Measurements from ENCODE around the gene UQCC2. TPM values are rescaled to one million over a fixed set of nuclear protein-coding genes. Genes with fewer than 3 reads are reported as not detected.

The UQCC2 gene
- total RNA-seq, 1 donor from 2014 or later: 79.6 TPM

DNA sequence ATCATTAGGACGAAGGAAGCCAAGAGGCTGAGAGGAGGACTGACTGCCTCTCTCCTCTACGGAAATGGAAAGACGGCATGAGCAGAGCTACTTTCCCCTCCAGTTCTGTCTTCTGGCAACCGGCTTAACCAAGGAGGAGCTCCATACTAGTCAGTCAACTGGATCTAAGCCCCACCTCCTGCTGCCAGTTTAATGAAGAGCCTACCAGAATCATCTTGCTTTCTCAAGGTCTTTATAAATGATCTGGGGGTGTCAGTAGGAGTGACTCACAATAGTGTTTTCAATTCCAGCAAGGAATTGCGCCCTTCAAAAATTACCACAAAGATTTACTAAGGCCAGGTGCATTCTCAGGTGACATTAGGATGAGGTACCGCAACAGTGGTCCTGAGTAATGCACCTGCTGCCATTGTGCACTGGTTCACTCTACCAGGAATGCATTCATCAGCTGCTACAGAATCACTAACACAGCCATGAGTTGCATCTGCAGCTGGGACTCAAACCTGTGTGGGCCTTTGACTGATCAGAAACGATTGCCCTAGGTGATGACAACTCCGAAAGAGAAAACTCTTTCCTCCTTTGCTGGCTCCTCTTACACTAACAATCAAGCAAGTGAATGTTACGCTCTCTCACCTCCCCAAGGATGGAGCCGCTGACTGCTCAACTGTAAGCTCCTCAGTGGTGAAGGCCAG lies 2.8 kb downstream of the UQCC2 start:
- intact Hi-C loops (cut with micrococcal nuclease): no loop called here

DNA sequence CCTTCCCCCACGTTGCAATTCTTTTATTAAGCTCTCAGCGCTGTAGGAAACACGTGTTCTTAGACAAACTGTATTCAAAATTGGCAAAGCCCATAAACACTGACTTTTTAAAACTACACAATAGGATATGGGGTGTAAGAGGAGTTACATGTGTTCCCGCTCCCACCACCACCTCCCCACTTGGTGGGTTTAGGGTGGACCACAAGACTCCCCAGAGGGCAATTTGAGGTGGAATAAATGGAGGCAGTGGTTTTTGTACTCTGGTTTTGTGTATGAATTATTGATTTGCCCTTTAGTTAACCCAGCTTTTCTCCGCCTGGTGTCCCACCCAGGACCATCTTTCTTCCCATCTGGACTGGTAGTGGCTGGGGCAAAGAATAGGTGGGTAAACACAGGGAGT lies 3.7 kb downstream of the UQCC2 start:
- intact Hi-C loops (cut with micrococcal nuclease): no loop called here

DNA sequence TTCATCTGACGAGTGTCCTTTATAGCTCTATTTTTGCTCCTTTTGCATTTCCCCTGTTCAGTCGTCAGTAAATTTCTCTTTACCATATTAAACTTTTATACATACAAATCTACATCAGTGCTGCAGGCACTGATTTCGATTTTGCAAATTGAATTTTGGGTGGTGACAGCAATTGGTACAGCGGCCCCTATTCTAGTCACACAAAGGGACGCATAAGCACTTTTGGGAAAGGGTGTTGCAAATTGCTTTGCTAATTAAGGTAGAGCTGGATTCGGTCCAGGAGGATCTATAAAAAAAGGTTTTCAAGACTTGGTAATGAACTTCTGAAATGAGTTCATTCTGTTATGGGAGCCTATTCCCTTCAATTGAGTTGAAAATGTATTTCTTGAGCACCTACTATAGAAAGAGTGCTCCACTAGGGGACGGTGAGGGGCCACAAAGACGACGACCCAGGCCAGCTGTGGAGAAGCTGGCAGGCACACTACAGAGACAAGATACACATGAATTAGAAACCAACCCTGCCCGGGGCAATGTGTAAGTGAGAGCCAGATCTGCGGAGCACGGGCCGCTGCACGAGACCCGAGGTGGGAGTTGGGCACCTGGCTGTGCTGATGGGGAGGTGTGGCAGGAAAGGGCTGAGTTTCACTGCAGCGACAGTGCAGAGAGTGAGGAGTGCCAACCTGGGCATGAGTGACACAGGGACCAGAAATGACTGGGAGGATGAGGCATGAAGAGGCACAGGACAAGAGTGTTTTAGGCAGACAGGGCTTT lies 5.4 kb downstream of the UQCC2 start:
- intact Hi-C loops (cut with micrococcal nuclease): no loop called here

DNA sequence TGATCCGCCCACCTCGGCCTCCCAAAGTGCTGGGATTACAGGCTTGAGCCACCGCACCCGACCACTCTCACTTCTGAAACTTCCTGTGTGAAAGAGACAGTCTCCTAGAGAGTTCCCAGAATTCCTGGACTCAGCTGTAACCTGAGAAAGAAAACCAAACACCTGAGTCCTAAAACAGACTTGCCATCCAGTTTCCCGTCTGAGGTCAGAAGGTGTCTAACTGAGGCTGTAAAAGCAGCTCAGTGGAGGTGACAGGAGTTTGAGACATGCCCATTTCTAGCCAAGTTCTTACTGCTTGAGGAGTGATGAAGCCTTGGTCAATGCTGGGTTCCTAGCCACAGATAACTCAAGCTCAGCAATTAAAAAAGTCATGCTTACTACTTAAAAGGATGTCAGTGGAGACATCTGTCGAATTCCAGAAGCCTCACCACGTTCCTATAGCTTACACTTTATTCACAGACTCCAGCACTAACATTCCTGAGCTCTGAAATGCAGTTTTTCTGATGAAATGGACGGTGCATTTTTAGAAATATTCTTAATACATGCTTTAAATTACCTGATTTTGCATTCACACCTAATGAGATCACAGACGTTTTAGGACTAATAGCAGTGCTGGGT lies 6.1 kb downstream of the UQCC2 start:
- intact Hi-C loops (cut with micrococcal nuclease): no loop called here

DNA sequence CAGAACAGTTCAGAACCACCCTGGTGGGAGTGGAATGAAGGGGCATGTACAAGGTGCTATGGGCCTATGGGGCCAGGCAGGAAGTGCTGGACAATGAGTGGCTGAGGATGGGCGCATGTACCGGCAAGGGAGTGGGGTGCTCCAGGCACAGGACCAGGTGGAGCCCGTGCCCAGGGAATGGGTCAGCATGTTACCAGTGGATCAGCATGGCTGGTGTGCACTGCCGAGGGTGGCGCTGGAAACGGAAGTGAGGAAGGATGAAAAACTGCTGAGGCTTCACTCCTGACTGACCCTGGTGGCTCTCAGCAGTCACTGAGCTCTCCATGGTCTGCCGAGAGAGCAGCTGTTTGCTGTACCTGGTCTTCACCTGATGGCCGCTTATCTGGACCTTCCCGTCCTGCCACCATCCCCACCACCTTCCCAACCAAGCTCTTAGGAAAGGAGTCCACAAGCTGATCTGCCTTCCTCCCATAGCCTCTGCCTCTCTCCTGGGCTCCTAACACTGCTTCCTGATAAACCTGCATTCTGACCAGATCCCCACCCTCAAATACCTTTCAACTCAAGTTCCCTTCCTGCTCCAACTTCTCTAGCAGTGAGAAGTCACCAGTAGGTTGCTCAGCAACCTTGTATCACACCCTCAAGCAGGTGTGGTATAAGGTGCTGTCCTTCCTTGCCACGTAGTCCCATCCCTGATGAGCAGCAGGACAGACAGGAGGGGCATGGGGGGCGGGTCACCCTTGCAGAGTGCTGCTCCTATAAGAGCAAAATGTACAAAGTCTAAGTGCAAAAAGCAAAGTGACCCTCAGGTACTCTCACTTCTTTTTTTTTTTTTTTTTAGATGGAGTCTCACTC lies 7.1 kb downstream of the UQCC2 start:
- intact Hi-C loops (cut with micrococcal nuclease): loop anchor here (5.0 kb wide), 1 partner anchor 292 kb away; the partner anchor contains the start of gene PHF1

DNA sequence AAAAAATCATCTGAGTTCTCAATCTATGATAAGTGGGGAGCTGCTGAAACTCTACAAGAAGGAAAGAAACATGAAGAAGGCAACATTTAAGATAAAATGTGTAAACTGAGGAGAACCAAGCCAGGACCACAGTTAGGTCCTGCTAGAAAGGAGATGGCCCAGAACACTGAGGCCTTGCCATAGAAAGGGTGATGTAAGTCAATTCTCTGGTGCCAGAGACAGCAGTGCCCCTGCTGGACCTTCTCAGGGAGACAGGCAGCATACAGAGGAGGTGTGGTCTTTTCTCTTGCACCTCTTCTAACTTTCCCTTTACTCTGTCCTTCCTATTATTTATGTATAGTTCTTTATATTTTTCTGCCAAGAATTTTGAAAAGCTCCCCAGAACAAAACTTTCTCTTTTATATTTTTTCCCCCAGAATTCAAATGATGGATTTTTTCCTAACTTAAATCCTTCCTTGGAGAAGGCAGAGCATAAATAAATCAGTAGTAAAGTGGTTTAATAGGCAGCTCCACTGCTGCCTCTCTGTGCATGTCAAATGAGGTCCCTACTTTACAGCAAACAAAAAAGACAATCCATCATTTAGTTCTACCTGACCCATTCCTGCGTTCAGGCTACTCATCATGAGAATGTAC lies 9.0 kb downstream of the UQCC2 start:
- intact Hi-C loops (cut with micrococcal nuclease): loop anchor here (5.0 kb wide), 1 partner anchor 290 kb away; the partner anchor contains the start of gene PHF1

DNA sequence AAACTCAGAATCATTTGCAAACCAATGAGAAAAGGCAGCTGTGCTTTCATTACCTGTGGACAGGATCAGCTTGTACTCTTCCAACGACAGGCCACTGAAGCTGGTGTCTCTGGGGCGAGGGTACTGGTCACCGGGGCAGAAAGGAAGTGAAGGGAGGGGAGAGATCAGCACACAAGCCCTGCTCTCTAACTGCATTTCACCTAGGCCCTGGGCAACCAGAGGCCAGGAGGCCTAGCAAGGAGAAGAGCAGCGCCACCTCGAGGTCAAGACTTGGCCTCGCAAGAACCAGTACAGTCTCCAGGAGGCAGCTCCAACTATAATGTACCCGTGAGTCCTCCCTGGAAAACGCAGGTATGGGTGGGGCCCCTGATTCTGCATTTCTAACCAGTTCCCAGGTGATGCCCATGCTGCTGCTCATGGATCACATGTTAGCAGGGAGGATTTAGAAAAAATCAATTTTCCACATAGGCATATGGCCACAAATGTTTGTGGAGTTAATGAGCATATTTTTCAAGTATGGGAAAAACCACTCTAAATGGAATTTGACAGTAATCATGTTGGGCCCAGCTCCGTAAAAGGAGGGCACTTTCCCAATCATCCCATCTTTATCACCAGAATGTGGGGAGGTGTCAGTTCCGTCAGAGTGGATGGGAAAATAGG lies 11.0 kb downstream of the UQCC2 start:
- intact Hi-C loops (cut with micrococcal nuclease): loop anchor here (1.0 to 5.0 kb wide), 8 partner anchors 11 to 310 kb away; partner anchors contain the start of genes ITPR3, KIFC1, PHF1 and UQCC2

DNA sequence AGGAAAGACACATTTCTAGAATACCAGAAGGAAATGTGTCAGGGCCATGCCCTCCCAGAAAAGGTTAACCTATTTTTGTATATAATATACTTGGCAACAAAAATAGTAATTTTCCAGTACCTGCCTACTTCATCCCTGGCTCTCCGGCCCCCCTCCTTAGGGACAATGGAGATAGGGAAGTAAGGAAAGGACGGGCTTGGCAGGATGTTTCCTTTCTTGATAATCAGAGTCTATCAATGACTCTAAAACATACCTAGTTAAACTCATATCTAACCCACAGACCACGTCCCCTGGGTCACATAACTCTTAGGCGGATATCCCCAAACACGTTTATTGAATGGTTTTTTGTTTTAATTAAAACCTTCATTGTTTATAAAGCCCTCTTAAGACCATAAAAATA lies 11.8 kb downstream of the UQCC2 start:
- intact Hi-C loops (cut with micrococcal nuclease): loop anchor here (1.0 to 5.0 kb wide), 8 partner anchors 12 to 309 kb away; partner anchors contain the start of genes ITPR3, KIFC1, PHF1 and UQCC2

DNA sequence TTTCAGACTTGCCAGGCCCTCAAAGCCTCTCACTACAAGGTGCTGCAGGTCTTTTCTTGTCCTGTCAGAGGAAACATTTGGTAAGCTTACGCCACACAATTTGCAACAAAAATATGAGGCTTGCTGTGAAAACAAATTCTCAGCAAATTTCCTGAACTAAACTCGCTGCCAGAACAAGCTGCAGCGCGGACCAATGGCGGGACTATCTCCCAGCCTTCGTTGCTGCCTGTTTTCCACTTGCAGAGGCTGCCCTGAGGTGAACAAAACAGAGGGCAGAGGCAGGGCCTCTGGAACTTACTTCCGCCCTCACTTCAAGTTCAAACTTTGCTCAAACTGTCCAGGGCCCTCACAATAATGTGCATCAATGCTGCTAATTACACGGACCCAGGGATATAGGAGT lies 12.4 kb downstream of the UQCC2 start:
- intact Hi-C loops (cut with micrococcal nuclease): no loop called here

DNA sequence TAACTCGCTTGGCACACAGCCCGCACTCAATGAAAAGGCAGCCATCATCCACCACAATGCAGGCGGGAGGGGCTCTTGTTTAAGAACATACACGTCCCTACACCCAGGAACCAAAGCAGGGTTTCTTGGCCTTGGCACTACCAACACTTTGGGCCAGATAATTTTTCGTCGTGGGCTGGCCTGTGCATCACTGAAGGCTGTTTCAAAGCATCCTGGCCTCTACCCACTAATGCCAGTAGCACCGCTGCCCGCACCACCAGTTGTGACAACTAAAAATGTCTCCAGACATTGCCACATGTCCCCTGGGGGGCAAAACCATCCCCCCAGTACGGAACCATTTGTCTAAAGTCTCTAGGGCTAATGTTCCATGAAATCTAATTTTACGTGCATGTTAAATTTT lies 13.0 kb downstream of the UQCC2 start:
- intact Hi-C loops (cut with micrococcal nuclease): no loop called here

DNA sequence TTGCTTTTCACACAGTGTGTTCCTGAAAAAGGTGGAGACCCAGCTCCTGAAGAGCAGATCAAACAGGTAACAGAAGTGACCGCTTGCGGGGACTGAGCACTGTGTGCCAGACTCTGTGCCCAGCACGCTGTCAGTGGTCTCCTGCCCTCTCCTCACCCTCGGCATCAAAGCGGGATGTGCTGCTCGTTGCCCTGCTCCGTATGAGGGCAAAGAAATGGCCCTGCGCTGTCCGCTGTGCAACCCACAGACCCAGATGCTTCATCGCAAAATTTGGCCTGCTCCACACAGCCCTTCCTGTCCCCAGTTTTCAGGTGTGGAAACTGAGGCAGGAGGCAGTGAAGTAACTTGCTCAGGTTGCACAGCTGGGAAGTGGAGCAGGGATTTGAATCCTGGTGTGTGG lies 13.7 kb downstream of the UQCC2 start:
- intact Hi-C loops (cut with micrococcal nuclease): no loop called here

DNA sequence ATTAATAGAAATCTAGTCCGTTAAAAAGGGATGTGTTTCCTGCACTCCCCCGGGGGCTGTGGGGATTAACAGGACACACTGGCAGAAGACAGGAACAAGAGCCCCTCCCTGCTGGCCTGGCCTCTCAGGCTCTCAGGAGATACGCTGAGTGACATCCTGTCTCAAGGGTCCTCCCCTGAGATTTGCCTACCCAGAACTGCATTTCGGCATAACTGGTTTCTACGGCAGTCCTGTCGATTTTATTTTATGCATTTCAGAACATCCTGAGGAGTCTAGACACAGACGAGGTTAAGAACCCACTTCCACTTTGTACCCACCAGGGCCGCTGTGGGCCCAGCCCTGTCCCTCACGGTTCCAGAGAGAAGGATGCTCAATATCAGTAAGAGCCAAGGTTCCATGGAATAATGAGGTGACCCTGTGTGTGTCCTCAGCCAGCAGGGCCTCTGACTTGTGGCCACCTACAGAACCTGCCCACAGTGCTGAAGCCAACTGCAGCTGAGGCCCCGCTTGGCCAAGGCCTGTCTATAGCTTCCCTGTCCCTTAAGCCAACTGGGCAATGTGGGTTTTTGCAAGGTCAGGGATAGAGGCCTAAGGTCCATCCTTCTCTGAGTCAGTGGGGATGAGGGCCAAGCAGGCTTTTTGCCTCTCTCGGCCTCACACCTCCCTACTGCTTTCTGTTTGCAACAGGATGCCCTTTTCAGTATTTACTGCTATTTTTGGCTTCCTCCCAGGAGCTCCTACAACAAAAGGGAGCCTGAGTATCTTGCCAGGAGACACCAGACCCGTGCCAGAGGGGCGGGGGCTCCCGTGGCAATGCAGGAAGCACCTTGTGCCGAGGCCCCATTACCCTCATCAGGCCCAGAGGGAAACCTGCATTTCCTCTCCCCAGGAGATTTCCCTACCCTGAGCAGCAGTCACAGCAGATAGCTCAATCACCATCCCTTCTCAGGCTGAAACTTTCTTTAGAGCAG lies 14.7 kb downstream of the UQCC2 start:
- intact Hi-C loops (cut with micrococcal nuclease): loop anchor here (1.0 kb wide), 1 partner anchor 14 kb away; the partner anchor contains the start of gene UQCC2

DNA sequence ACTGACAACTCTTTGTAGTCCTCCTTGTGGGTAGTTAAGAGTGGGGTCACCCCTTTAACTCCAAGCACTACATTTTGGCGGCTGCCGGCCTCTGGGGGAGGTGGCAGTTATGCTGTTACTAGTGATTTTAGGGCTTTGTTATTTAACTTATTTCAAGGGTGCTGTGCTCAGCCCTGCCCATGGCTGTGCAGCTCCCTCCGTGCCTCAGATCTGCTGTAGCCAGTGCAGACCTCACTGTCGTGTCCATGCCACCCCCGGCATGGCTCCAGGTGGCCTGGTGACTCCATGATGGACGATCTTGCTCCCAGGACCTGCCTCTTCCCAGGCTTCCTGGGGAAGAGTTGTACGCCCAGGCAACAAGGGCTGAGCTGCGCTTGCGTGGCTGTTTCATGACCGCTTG lies 15.4 kb downstream of the UQCC2 start:
- intact Hi-C loops (cut with micrococcal nuclease): loop anchor here (1.0 kb wide), 1 partner anchor 15 kb away; the partner anchor contains the start of gene UQCC2

DNA sequence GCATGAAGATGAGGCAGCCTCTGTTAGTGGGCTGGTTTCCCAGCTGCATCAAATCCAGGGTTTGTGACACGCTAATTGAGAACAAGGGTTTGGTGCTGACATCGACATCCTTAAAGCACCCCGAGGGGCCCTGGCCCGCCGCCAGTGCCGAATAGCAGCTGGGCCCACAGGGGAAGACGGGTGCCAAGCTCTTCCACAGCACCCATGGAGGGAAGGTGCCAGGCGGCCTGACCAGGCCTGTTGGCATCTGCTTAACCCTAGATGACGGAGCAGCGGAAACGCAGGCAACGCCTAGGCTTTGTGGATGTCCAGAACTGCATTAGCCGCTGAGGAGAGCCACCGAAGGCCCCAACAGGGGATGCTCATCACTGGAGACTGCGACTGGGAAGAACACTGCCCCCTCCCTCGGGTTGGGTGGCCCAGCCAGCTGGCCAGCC lies 16.0 kb downstream of the UQCC2 start:
- intact Hi-C loops (cut with micrococcal nuclease): no loop called here

DNA sequence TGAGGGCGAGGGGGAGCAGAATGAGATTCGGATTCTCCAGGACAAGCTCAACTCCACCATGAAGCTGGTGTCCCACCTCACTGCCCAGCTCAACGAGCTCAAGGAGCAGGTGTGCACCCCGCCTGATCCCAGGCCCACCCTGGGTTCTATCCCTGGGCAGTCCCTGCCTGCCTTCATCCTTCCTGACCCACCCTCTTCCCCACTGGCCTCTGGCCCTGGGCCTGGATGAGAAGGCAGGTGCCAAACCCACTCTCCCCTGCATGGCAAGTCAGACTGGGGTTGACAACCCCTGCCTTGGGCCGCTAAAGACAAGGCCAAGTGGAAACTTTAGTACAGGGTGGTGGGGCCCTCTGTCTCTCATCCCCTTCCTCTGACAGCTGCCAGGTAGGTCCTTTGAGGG lies 16.5 kb downstream of the UQCC2 start:
- intact Hi-C loops (cut with micrococcal nuclease): no loop called here

DNA sequence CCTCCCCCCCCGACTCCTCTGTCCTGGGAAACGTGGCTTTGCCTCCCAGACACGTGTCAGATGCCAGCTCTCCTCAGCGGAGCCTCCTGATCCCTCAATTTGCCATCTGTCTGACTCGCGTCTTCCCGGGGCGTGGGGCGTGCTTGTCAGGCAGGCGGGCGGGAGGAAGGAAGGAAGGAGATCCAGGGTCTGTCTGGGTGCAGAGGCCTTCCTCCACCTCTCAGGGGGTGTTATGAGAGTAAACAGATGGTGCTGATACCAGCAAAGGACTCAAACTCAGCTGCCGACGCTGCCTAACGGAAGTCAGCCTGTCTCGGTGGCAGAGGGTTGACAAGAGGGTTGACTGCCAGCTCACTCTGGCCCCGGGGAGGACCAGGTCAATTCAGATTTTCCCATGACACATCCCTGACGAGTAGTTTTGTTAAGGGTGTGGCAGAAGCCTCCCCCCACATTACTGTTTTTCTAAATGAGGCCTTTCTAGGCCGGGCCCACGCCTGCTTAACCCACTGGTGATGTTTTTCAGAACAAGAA lies 17.0 kb downstream of the UQCC2 start:
- intact Hi-C loops (cut with micrococcal nuclease): no loop called here

DNA sequence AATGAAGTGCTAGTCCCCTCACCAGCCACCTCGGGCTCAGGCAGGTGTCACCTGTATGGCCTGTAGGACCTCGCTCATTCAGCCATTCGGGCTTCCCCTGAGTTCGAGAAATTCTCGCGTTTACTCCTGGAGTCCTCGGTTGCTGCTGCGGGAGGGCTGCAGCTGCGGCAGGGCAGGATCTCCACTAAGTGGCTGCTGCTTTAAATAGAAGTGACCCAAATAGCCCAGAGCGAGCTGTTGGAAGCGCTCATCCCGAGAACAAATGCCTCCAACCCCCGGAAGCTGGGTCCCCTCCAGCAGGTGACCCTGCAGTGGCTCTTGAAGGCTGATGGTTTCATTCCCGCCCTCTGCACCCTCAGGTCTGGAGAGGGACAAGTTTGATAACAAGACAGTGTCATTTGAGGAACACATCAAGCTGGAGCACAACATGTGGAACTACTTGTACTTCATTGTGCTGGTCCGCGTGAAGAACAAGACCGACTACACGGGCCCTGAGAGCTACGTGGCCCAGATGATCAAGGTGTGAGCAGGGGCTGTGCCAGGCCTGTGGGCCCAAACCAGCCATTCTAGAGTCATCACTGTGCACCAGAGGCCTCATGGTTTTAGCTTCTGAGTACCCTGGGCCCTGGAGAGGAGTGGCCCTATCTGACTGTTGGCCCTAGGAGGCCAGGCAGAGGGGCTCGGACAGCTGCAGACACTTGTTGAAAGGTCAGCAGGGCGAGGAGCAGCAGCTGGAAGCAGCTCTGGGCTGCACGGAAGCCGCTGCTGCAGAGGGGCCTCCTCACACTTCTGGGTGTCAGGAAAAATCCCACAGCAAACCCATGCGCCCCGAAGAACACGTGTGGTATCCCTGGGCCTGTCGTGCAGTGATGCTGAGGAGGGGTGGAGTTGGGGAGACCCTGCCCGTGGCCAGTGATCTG lies 18.1 kb downstream of the UQCC2 start:
- intact Hi-C loops (cut with micrococcal nuclease): no loop called here
